Spleen (tissue), 11 donors: ENCODE measurements around the gene AGK. TPM values are rescaled to one million over a fixed set of nuclear protein-coding genes. Genes with fewer than 3 reads are reported as not detected.

ENCODE experiments used
- DNase-seq: peaks from one replicate; pipeline ENCODE4 v3.0.0-alpha.2; 2020
- H3K27ac ChIP-seq, 8 donors: fragments of 200-600 bp; sonication (generic) in 7 of 8; 1 replicate in 4 of 8; 2 replicates in 4 of 8; pipeline versions ENCODE4 v1.5.0 to v1.8.0; 2016 to 2021; ENCODE audit warnings: inconsistent platforms in 4 of 8, mild to moderate bottlenecking in 4 of 8, moderate library complexity in 1 of 8
- H3K27me3 ChIP-seq, 7 donors: fragments of 200-600 bp; sonication (generic) in 6 of 7; replicated peaks in 1 of 7; 1 replicate in 4 of 7; 2 replicates in 3 of 7; pipeline versions ENCODE4 v1.5.0 to v1.8.0; 2016 to 2021; ENCODE audit warnings: inconsistent platforms in 3 of 7, mild to moderate bottlenecking in 1 of 7
- H3K36me3 ChIP-seq, 6 donors: fragments of 200-600 bp; sonication (generic) in 5 of 6; 1 replicate in 4 of 6; 2 replicates in 2 of 6; pipeline versions ENCODE4 v1.5.0 to v1.8.0; 2016 to 2021; ENCODE audit warnings: inconsistent platforms in 2 of 6
- H3K4me1 ChIP-seq, 6 donors: fragments of 200-600 bp; sonication (generic) in 5 of 6; 1 replicate in 3 of 6; 2 replicates in 3 of 6; pipeline versions ENCODE4 v1.5.0 to v1.8.0; 2016 to 2021; ENCODE audit warnings: inconsistent platforms in 3 of 6
- H3K4me3 ChIP-seq, 8 donors: fragments of 200-600 bp; sonication (generic) in 7 of 8; 1 replicate in 4 of 8; 2 replicates in 4 of 8; pipeline versions ENCODE4 v1.5.0 to v1.8.0; 2016 to 2021; ENCODE audit warnings: inconsistent platforms in 4 of 8, mild to moderate bottlenecking in 4 of 8, moderate library complexity in 2 of 8
- H3K9me3 ChIP-seq, 8 donors: fragments of 200-600 bp; sonication (generic) in 7 of 8; 1 replicate in 4 of 8; 2 replicates in 4 of 8; pipeline versions ENCODE4 v1.5.0 to v1.8.0; 2016 to 2021; ENCODE audit warnings: inconsistent platforms in 4 of 8
- CTCF ChIP-seq, 11 experiments: fragments of 200-600 bp in 7 of 11; fragments of 450-650 bp in 4 of 11; sonication (generic) in 4 of 11; IDR thresholded peaks in 8 of 11; conservative IDR thresholded peaks in 3 of 11; 1 replicate in 7 of 11; 2 replicates in 4 of 11; pipeline versions ENCODE4 v1.4.0 to v1.8.0; 2016 to 2021; ENCODE audit warnings: antibody characterized with exemption in 11 of 11, inconsistent platforms in 4 of 11, mild to moderate bottlenecking in 1 of 11
- POLR2A ChIP-seq, 3 donors: fragments of 450-650 bp; IDR thresholded peaks; one replicate each; pipeline ENCODE4 v1.5.1; 2017; ENCODE audit warnings: antibody characterized with exemption in 3 of 3, mild to moderate bottlenecking in 1 of 3
- POLR2AphosphoS5 ChIP-seq, 3 donors: sonication (generic); formaldehyde crosslinking; IDR thresholded peaks; one replicate each; pipeline ENCODE4 v1.5.1; 2017; ENCODE audit warnings: antibody characterized with exemption in 3 of 3
- WGBS, 5 donors: extraction: QIAGEN DNeasy Blood & Tissue Kit in 3 of 5; methylation state at CpG; one replicate each; pipeline versions ENCODE4 v1.1.5 to v1.1.7; 2013 to 2018; 5-methylcytosine and 5-hydroxymethylcytosine counted together
- intact Hi-C: fragments of 100-400 bp; cut with DNase I; formaldehyde crosslinking; loops from one replicate; pipeline ENCODE4 v1.15.0; 2023; ENCODE audit warnings: low total_unique reads
- polyA plus RNA-seq, 3 donors: library from polyadenylated mRNA; stranded (reverse); fragments of 200-250 nt; gene quantifications; one replicate each; pipeline ENCODE4 v1.2.1, GENCODE V29; 2013
- total RNA-seq, 7 donors: library from RNA; depleted of rRNA in 3 of 7; stranded (reverse); fragments of >200 nt in 3 of 7; fragmentation: NEBNext Ultra II Directional in 4 of 7; extraction: Animal tissue kit (Norgen Biotek cat#: 25700) in 4 of 7; gene quantifications; one replicate each; pipeline versions ENCODE4 v1.1.0 to v1.2.1, GENCODE V29; 2016 to 2021
- donor health status: healthy with polysubstance abuse.
- donor health status: DM: no; HTN: no; CAD: no; lungs with moderate emphysema.
- donor health status: DM: no; HTN: no; CAD: no.
- donor health status: Bipolar disorder and iron deficiency.
- donor health status: healthy.
- donor health status: DM: no; HTN: no; CAD: no.
- donor health status: DM: yes; HTN: yes; CAD: no.

Gene AGK
- total and polyA plus RNA-seq, 10 donors, result 11.0 to 35.5 (median 24.0) TPM

- Histone ChIP-seq H3K27ac (no peak overlapping the region), H3K36me3 (peaks cover 0 to 20% (median 0%) of the 10 kb centered on the region in 6 donors), H3K9me3 (peaks cover 0 to 5% (median under 1%) of the 10 kb centered on the region in 8 donors), H3K4me1 (no peaks in the 10 kb centered on the region), H3K4me3 (no peak overlapping the region), H3K27me3 (no peaks in the 10 kb centered on the region)
- 63 to 82% (median 74%) methylated on average over 6 of the region's 6 CpGs for WGBS, 5 donors
- intact Hi-C loops, result no loop called here
- TF ChIP-seq CTCF (IDR thresholded peaks at IDR 0.05 in 8 of 11, conservative IDR thresholded peaks at IDR 0.05 in 3 of 11) (no peak), POLR2AphosphoS5 (IDR thresholded peaks at IDR 0.05) (no peak), POLR2A (IDR thresholded peaks at IDR 0.05) (no peak)
- no peak for DNase-seq
Measured at GRCh38 chr7:141585592-141586510, 34.6 kb downstream of the AGK start.

GRCh38 chr7:141586878-141587277 is 35.7 kb downstream of the AGK start:
- WGBS, 5 donors, result 76 to 85% (median 82%) methylated on average over 4 of the region's 4 CpGs
- H3K27me3 ChIP-seq, result no peaks in the 10 kb centered on the region
- no peak overlapping the region for H3K27ac ChIP-seq
- H3K4me1 ChIP-seq, result no peaks in the 10 kb centered on the region
- TF ChIP-seq POLR2AphosphoS5 (IDR thresholded peaks at IDR 0.05) (no peak), CTCF (IDR thresholded peaks at IDR 0.05 in 8 of 11, conservative IDR thresholded peaks at IDR 0.05 in 3 of 11) (no peak), POLR2A (IDR thresholded peaks at IDR 0.05) (no peak)
- no peak for DNase-seq
- intact Hi-C loops, result no loop called here
- peaks cover 0 to 24% (median 0%) of the 10 kb centered on the region in 6 donors for H3K36me3 ChIP-seq
- H3K4me3 ChIP-seq, result no peak overlapping the region
- H3K9me3 ChIP-seq, result no peaks in the 10 kb centered on the region

DNA sequence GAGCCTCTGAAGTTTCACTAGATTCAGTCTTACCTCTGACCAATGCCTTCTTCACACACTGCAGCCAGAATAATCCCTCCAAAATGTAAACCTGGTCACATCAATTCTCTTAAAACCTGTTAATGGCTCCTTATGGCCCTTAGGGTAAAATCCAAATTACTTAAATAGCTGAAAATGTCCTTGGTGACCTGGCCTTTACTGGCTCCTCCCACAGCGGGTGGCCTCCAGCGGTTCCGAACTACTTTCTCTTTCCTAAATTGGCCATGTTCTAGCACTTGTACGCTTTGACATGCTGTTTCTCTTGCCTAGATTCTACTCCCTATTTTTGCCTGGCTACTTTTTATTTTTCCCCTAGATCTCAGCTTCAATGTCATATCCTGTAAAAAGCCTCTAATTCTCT is 36.1 kb downstream of the AGK start:
- no peaks in the 10 kb centered on the region for H3K4me1 ChIP-seq
- no peaks in the 10 kb centered on the region for H3K9me3 ChIP-seq
- no peak for DNase-seq
- H3K36me3 ChIP-seq, result peaks cover 0 to 27% (median 0%) of the 10 kb centered on the region in 6 donors
- no peaks in the 10 kb centered on the region for H3K27me3 ChIP-seq
- WGBS, 5 donors, result 81 to 91% (median 87%) methylated on average over 4 of the region's 4 CpGs
- intact Hi-C loops, result no loop called here
- H3K4me3 ChIP-seq, result no peak overlapping the region
- TF ChIP-seq CTCF (IDR thresholded peaks at IDR 0.05 in 8 of 11, conservative IDR thresholded peaks at IDR 0.05 in 3 of 11) (no peak), POLR2A (IDR thresholded peaks at IDR 0.05) (no peak), POLR2AphosphoS5 (IDR thresholded peaks at IDR 0.05) (no peak)
- H3K27ac ChIP-seq, result no peak overlapping the region

- TF ChIP-seq POLR2AphosphoS5 (IDR thresholded peaks at IDR 0.05), result no peak
- no peak for TF ChIP-seq POLR2A (IDR thresholded peaks at IDR 0.05)
- no peak for TF ChIP-seq CTCF (IDR thresholded peaks at IDR 0.05 in 8 of 11, conservative IDR thresholded peaks at IDR 0.05 in 3 of 11)
- H3K27ac ChIP-seq, result no peak overlapping the region
- H3K4me1 ChIP-seq, result no peaks in the 10 kb centered on the region
- no peaks in the 10 kb centered on the region for H3K27me3 ChIP-seq
- H3K36me3 ChIP-seq, result peaks cover 0 to 43% (median 0%) of the 10 kb centered on the region in 6 donors
- no peak for DNase-seq
- no peaks in the 10 kb centered on the region for H3K9me3 ChIP-seq
- intact Hi-C loops, result no loop called here
- 92 to 96% (median 95%) methylated on average over 4 of the region's 4 CpGs for WGBS, 5 donors
- H3K4me3 ChIP-seq, result no peak overlapping the region
Measured at GRCh38 chr7:141588912-141589311, 37.7 kb downstream of the AGK start.
